Measurements from ENCODE around the gene TWIST1. TPM values are rescaled to one million over a fixed set of nuclear protein-coding genes. Genes with fewer than 3 reads are reported as not detected.

TWIST1 gene
- total RNA-seq, 1 experiment from 2014 or later = 40.1 TPM

DNA sequence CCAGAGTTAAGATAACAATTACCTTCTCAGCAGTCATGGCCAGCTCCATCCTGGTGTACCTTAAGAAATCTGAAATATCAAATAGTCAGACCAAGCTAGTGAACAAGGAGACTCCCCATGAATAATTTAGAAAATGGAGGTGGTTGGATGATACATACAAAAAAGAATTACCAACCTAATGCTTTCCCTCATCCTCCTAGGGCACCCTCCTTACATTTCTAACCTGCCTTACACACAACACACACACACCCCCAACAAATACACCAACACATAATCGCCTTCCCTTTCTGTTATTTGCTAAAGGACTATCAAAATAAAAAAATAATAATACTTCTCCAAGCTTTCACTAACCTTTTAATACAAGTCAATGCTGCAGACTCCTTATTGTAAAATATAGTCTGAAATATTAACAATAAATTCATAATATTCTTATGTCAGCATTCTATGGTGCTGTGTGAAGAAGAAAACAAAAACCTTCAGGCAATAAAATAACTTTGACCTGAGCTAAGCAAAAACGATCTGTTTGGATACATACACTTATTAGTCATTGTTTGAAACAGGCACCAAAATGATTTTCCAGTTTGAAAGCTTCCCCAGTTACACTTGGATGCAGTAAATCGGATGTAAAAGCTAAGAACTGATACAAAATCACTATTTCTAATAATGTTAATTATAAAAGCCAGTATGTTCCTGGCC is 3.4 kb downstream of the TWIST1 start:
- DNase-seq (ENCODE audit: low spot score) = no peak

DNA sequence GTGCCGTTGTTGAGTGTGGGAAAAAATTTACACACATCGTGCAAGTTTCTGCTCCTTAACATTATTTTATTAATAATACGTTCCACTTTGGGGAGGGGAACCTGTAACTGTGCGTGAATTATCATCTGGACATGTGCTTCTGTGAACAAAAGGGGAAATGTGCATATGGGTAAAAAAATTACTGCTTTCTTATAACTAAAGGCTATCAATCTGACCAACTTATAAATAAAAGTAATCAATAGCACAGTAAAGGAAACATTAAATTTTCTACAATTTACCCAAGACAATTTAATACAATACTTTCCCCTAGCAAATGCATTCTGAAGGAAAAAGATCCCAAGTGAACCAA is 4.5 kb downstream of the TWIST1 start:
- no peak for DNase-seq (ENCODE audit: low spot score)

DNA sequence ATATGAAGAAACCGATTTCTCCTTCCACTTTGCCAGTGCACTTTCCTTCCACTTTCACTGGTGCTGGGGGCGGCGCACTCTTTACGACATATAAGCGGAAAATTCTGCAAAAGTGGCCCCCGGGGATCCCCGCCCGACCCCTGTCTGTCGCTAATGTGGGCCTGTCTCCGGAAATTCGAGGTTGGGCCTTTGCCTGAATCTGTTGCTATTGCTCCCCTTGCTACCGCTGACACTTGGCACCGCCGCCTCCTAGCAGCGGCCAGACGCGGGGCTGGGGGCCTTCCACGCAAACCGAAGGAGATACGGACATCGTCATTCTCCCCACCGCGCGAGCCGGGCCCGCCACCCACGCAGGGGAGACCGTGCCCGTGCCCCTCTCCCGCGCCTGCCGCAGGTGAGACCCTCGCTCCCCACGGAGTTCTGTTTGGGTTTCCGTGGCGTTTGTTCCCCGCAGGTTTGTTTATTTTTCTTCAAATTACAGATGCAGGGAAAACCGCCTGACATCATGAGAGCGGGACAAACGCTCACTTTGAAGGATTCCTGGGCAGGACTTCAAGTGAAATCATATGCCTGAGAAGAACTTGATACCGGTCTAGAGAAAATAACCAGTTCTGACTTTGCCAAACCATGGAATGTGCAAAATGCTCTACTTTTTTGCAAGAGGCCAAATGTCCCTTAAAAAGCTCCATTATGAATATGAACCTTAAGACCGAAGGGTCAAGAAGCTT is 5.0 kb downstream of the TWIST1 start:
- no peak for DNase-seq (ENCODE audit: low spot score)

DNA sequence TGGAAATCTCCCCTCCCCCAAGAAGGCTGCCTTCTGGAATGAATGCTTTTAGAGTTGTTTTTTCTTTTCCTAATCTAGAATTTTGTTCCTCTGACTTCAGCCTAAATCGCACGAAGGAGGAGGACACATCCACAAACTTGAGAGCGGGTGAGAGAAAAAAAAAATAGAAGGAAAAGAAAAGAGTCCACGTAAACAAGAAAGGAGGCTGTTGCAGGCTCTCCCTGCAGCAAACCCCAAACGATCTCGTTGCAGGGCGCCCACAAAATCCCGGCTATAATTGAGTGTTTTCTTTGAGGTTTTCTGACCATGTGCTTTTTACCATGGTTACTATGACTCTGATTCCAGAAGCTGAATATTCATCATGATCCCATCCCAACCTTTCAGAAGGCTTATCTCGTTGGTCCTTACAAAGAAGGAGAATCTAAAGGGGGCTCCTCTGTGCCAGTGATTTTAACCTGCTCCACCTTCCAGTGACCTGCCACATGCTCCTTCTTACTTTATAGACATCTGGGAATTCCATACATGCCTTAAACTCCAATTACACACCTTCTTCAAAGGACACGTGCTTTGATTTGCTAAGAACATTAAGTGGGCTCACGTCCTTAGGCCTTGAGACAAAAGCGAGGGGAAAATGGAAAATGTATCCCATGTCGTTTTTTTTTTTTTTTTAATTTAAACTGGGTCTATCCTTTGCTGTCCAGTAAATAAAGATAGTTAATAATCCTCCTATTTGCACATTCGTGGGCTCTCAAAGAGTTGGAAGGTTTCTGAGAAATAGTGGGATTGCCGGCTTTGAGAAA is 5.8 kb downstream of the TWIST1 start:
- no peak for DNase-seq (ENCODE audit: low spot score)

DNA sequence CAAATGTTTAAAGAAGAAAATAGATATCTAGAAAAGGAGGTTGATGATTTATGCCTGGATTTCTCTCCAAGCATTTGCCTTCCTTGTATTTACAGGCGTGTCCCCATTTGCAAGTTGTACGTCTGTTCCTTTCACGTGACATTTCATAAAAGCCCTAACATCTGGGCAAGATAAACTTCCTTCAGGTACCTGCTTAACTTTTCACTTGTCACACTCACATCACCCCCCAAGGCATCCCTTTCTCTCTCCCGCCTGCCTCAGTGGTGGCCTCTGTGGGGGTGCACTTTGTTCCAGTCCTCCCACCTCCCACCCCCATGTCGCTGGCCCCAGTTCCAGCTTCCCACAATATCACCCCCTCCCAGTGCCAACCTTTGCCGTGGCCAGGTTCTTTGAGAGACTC is 6.7 kb downstream of the TWIST1 start:
- DNase-seq (ENCODE audit: low spot score) = no peak

DNA sequence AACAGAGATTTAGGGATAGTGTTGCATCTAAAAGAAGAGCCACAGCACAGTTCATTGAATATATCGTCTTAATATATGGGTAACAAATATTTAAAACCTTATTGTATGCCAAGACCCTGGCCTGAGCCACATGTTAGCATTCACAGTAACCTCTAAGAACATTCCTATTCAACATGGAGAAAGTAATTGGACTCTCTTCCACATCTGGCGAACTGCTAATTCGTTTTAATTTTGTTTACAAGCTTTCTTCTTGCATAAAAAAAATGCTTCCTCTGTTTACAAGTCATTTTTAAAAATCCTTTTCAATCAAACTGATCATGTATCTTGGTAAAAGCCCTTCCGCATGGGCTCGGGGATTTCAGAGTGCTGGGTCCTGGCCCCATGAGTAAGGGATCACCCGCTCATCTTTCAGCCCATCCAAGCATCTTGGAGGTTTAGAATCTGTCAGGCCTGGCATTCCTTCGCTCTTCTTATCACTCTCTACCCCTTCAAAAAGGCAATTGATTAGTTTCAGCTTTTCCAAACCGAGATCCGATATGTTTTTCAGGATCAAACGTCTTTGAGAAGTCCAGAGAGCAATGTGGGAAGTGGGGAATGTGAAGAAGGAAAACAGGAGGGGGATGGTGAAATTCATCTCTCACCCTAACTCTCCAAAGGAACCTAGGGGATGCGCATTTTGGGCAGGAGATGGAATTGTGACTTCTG is 7.3 kb downstream of the TWIST1 start:
- no peak for DNase-seq (ENCODE audit: low spot score)

DNA sequence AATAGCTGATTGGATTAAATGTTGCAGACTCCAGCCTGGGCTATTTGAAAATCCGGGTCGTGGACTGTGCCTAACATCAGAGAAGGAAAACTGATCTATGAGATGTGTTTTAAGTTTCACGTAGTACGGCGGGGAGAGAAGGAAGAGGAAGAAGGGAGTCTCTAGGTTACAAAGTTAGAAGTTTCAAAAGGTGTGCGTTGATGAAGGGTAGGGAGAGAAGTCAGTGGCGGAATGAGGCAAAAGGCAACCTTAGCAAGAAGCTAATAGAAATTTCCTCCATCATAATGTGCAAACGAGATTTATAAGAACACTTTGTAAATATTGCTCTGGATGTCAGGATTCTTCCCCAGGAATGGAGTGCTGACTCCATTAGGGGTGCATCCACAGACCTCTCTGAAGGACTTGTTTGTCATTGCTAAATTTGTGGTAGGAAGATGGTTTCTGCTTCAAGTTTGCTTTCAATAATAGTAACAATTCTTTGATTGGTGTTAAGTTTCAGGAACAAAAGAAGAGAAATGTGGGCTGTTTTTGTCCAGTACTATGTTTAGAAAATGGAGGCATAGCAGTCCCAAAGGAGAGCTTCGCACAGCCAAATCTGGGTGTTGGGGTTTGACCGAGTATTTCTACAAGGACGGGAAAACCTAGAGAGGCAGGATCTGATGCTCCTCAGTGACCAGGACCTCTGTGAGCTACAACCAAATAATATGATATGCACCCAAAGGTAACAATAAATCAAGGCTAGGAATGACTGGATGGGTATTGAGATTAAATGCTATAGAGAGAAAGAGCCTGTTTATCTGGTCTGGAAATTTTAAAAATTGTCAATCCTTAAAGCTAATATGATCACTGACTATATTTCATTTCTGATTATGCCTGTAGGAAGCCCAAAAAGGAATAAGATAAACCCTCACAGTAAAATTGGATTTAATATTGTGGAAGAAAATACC is 8.2 kb downstream of the TWIST1 start:
- no peak for DNase-seq (ENCODE audit: low spot score)

DNA sequence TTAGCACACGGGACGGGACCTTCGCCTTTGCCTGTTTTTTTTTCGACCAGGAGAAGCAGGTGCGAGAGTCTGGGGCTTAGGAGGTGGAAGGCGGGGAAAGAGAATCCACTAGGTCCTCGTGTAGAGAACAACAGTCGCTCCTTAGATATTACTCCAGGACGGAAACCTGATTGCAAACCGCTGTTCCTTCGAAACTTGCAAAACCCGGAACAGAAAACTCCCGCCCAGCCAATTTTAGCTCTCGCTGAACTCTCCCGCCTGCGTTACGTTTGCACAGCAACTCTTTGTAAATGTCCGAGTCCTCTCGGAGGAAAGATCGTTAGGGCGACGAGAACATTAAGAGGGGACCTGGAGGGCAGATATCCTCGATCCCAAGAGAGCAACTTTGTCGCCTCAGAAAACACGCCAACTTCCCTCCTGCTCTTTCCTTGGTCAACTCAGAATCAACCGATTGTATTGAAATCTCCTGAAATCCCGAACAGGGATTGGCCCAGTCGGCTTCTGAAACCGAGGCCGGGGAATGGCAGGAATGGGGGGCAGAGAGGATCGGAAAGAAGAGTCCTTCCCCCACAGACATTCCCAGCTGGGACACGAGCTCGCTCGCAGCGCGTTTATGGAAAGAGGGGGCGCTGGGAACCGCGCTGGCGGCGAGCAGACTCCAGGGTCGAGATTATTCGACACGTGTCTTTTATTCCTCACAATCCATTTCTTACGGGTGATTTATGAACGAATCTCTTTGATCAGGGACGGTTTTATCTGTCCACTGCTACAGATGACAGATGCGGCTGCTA is 9.9 kb downstream of the TWIST1 start:
- DNase-seq (ENCODE audit: low spot score) = no peak

DNA sequence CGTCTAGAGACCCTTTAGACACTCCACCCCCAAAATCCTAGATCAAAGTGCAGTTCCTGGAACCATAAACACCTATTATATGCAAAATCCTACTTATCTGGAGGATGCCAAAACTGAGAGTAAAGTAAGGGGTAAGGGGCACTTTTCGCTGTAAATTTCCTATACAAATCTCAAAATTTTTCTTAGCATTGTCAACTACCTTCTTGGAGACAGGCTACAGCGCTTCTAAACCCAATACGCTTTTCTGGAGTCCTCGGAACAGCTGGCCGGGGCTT is 10.4 kb downstream of the TWIST1 start:
- no peak for DNase-seq (ENCODE audit: low spot score)

DNA sequence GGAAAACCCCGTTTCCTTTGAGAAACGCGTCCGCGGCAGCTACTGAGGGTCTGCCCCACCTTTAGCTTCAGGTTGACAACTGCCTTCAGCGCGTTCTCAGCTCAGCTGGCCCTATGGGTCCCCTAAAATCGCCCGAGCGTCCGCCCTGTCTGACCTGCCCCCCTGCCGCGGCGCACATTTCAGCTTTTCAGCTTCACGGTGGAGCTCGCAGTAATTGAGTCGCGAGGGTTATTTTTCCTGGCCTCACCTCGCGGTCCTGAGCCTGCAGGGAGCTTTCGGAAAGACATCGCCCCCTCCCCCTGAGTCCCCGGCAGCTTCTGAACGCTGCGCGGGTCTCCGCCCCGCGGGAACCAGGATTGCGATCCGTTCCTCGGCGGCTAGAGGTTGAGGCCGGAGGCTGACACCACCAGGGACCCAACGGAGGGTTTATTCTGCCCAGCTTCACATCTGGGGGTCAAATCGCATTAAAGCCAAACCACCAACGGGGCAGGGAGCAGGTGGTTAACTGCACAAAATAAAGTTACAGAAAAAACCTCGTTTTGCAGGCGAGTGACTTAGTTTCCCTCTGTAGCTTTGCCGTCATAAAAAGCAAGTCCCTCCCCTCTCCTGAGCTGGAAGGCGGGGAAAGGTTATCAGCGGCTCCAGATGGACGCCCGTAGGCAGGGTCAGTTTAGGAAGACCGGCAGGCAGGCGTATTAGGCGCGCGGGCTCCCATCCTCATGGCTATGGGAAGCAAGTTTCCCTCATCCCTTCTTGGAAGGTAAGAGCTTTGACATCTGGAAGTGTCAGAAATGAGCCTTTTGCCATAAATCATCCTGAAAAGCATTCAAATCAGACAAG is 11.0 kb downstream of the TWIST1 start:
- no peak for DNase-seq (ENCODE audit: low spot score)

DNA sequence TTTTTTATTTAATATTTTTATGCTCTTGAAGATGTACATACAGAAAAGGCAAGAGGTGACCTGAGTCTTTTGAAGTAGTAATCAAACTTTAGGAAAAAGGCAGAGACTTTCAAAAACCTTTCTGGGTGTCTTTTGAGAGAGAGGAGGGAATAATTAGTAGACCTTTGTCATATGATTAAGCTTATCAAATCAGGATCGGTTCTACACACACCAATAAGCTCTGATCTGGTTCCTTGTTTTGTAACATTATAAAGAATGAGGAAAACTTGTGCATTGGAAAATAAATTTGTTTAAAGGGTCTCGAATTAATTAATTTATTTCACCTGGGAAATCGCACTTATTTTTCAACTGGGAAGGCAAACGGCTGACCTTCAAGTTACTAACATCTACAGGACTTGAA is 11.9 kb downstream of the TWIST1 start:
- no peak for DNase-seq (ENCODE audit: low spot score)

DNA sequence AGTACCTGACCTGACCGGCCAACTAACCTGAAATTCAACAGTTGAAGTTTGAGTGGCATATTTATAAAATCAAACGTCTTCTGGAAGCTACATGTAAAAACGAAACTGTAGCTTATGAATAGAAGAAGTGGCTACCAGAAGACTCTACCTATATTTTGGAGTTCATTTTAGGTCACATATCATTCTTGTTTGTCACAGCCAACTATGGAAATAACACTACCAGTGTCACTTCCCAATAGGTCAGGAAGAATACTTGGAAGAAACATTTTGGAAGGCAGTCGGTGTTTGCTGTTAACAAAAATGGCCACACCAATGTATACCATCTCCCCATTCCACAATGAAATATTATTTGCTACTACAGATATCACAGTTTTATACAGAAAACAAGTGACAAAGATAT is 12.6 kb downstream of the TWIST1 start:
- DNase-seq (ENCODE audit: low spot score) = no peak

DNA sequence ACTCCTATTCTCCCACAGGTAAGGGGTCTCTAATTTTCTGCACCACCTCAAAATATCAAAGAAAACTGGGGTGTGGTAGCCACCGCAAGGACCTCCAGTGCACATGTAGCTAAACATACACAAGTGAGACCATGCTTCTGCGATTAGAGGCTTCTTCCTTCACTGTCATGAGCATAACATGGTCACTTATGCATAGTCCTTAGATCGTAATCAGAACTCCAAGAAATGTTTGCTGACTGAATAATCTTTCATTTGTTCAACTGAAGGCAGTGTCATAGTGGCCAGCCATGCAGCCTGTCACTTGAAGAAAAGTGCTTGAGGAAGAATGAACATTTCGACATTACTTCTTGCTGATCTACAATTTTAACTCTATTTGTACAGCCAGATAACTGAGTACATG is 14.6 kb downstream of the TWIST1 start:
- DNase-seq (ENCODE audit: low spot score) = no peak

DNA sequence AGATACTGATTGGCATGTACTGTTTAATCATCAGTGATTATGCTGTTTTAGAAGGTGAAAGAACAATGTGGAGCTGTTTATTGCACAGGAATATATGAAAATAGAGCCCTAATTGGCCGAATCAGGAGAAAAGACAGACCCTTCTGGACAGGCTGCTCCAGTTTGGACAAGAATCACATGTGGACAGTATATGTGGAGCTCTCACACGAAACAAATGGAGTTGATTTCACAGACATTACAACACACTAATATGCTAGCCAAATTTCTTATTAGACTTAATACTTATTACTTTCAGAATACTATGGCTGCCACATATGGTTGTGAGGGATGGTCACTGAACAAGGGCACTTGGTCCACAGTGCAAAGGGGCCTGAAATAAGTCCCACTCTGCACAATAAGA is 15.5 kb downstream of the TWIST1 start:
- no peak for DNase-seq (ENCODE audit: low spot score)

DNA sequence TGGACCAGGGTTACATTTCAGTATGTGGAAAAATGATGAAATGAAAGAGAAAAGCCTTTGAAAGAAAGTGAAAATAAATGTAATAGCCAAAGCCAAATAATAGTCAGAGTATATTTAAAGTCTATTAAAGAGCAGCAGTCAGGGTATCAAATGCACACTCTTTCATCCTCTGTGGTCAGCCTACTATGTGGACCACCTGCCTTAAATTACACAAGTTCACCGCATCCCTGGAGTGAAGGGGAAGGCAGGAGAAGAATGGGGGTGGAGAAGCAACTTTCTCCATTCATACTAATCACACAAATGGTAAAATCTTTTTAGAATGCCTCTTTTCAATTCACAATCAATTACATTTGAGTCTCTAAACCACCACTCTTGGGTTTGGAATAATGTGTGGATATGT is 16.0 kb downstream of the TWIST1 start:
- DNase-seq (ENCODE audit: low spot score) = no peak

DNA sequence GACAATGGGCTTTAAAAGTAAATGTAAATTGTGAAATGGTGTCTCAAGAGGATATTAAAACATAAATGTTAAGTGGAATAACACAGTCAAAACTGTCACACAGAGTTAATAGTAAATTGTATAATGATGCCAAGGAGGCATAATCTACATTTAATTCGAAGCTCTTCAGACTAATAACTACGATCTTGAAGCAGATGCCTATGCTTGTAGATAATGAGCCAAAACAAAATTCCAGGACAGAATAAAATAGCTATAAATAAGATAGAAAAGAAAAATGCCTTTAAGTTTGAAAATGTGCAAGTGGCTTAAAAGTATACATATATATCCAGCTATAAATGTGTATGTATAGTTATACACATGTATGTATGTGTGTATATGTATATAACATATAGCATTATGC is 17.5 kb downstream of the TWIST1 start:
- DNase-seq (ENCODE audit: low spot score) = no peak

DNA sequence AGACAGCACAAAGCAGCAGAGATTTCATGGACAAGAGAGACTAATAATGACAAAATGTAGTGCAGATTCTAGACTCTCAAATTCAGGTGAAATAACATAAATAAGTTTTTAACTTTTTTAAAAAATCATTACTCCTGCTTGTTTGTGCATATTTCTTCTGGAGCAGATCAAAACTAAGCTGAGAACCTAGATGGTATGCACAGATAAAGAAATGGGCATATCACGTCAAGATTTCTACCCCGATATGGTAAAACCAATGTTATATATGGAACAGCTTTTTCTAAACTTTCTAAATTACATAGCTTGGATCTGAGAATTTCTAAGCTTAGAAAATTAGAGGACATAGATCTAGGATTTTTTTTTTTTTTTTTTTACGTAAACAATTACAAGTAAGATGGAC is 18.2 kb downstream of the TWIST1 start:
- DNase-seq (ENCODE audit: low spot score) = no peak

DNA sequence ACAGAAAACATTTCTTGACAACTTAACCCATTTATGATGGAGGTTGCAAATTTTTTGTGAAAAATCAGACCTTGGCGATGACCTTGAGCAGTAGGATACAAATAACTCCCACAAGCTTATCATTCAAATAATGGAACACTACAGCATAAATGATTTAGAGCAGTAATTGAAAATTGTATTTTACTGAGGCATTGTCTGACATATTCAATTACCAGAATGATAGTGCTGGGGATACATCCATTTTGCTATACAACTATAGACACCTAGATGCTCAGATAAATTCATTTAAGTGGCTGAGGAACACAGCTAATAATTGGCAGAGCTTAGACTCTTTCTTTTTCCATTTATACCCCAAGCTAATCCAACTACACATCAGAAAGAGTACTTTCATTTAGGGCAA is 18.9 kb downstream of the TWIST1 start:
- DNase-seq (ENCODE audit: low spot score) = no peak

DNA sequence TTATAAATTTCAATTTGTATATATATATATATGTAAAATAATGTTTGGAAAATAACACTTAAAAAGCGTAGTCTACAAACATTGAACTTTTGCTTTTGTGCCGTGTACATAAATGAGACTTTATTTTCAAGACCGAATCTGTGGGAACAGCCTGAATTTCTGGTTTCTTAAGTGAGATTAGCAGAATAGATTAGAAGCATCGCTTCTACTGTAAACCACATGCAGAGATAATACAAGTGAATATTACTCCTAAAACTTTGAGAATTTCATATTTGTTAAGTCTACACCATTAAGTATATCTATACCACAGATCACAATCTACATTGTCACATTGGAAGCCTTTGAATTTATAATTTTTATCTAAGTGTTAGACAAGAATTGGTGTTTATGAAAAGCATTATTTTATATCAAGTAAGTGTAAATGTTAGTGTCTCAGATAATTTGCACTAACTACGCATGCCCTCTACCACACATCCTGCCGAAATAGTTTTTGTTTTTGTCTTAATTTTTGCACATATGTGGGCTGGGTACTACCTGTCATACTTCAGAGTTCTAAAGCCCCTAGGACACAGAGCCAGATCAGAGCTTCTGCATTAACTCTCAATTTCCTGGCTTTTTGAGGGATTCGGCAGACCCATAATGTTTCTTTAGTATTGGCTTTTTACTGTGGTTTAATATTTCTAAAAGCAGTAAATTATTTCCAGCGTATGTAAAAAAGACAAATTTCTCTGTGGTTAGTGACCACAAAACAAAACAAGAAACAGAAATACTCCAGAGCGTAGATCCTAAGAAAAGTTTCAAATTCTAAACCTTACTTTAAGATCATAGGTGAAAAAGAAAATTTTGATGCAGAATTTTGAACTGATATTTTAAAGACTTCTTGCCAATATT is 20.0 kb downstream of the TWIST1 start:
- no peak for DNase-seq (ENCODE audit: low spot score)

All from H4 (cell line).